ENCODE results near the gene ALKBH5. TPM values are rescaled to one million over a fixed set of nuclear protein-coding genes. Genes with fewer than 3 reads are reported as not detected.

Gene ALKBH5
- total and polyA plus RNA-seq, 2 experiments from 2014 or later: 56.6 to 78.3 TPM

- no peaks in the 10 kb centered on the region for H3K27me3 ChIP-seq
- H3K9me2 ChIP-seq (replicated peaks; ENCODE audit: insufficient read depth): no peaks in the 10 kb centered on the region
- no peaks in the 10 kb centered on the region for H3K9me3 ChIP-seq (ENCODE audit: low read depth)
- no peak for DNase-seq (ENCODE audit: low spot score)
- no peaks in the 10 kb centered on the region for H3K36me3 ChIP-seq (replicated peaks; ENCODE audit: insufficient read depth, low read depth)
- TF ChIP-seq EZH2 (IDR thresholded peaks at IDR 0.05; ENCODE audit: borderline replicate concordance): no peak
- TF ChIP-seq, protein P1, sequence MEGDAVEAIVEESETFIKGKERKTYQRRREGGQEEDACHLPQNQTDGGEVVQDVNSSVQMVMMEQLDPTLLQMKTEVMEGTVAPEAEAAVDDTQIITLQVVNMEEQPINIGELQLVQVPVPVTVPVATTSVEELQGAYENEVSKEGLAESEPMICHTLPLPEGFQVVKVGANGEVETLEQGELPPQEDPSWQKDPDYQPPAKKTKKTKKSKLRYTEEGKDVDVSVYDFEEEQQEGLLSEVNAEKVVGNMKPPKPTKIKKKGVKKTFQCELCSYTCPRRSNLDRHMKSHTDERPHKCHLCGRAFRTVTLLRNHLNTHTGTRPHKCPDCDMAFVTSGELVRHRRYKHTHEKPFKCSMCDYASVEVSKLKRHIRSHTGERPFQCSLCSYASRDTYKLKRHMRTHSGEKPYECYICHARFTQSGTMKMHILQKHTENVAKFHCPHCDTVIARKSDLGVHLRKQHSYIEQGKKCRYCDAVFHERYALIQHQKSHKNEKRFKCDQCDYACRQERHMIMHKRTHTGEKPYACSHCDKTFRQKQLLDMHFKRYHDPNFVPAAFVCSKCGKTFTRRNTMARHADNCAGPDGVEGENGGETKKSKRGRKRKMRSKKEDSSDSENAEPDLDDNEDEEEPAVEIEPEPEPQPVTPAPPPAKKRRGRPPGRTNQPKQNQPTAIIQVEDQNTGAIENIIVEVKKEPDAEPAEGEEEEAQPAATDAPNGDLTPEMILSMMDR (IDR thresholded peaks at IDR 0.05; ENCODE audit: poor library complexity): no peak
- 96% methylated on average over 14 of the region's 14 CpGs for WGBS (ENCODE audit: low lambda C conversion rate, missing lambda C conversion rate)
- H3K79me2 ChIP-seq: peaks cover 4% of the 10 kb centered on the region
- H2AFZ ChIP-seq: no peak overlapping the region
- no peaks in the 10 kb centered on the region for H3K4me1 ChIP-seq (ENCODE audit: insufficient read depth)
- peaks cover 11% of the 10 kb centered on the region for H4K20me1 ChIP-seq (ENCODE audit: insufficient read depth, poor library complexity, severe bottlenecking)
- H3K4me3 ChIP-seq: no peak overlapping the region
- no peak overlapping the region for H3K27ac ChIP-seq
- no peak overlapping the region for H3K4me2 ChIP-seq
Measured at GRCh38 chr17:18235743-18236256, 52.2 kb downstream of the ALKBH5 start.

DNA sequence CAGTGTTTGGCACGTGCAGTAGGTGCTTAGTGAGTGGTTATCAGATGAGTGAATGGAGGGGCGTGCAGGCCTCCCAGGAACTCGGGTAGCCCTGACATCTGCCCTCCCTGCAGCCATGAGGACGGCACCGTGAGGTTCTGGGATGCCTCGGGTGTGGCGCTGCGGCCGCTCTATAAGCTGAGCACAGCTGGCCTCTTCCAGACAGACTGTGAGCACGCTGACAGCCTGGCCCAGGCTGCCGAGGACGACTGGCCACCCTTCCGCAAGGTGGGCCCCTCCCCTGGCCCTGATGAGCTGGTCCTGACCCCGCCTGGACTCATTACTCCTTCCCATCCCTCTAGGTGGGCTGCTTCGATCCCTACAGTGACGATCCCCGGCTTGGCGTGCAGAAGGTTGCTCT is 52.9 kb downstream of the ALKBH5 start:
- H3K9me3 ChIP-seq (ENCODE audit: low read depth): no peaks in the 10 kb centered on the region
- 93% methylated on average over 18 of the region's 18 CpGs for WGBS (ENCODE audit: low lambda C conversion rate, missing lambda C conversion rate)
- no peaks in the 10 kb centered on the region for H3K27me3 ChIP-seq
- H3K79me2 ChIP-seq: peaks cover 4% of the 10 kb centered on the region
- H3K4me2 ChIP-seq: no peak overlapping the region
- no peaks in the 10 kb centered on the region for H3K4me1 ChIP-seq (ENCODE audit: insufficient read depth)
- no peak overlapping the region for H3K27ac ChIP-seq
- TF ChIP-seq, protein P1 (IDR thresholded peaks at IDR 0.05; ENCODE audit: poor library complexity): no peak
- TF ChIP-seq EZH2phosphoT487 (IDR thresholded peaks at IDR 0.05; ENCODE audit: low read depth, severe bottlenecking, unreplicated experiment) (no peak), EZH2 (IDR thresholded peaks at IDR 0.05; ENCODE audit: borderline replicate concordance) (no peak)
- H3K36me3 ChIP-seq (replicated peaks; ENCODE audit: insufficient read depth, low read depth): no peaks in the 10 kb centered on the region
- peaks cover 6% of the 10 kb centered on the region for H4K20me1 ChIP-seq (ENCODE audit: insufficient read depth, poor library complexity, severe bottlenecking)
- H2AFZ ChIP-seq: no peak overlapping the region
- no peak overlapping the region for H3K4me3 ChIP-seq
- H3K9me2 ChIP-seq (replicated peaks; ENCODE audit: insufficient read depth): no peaks in the 10 kb centered on the region
- no peak for DNase-seq (ENCODE audit: low spot score)

DNA sequence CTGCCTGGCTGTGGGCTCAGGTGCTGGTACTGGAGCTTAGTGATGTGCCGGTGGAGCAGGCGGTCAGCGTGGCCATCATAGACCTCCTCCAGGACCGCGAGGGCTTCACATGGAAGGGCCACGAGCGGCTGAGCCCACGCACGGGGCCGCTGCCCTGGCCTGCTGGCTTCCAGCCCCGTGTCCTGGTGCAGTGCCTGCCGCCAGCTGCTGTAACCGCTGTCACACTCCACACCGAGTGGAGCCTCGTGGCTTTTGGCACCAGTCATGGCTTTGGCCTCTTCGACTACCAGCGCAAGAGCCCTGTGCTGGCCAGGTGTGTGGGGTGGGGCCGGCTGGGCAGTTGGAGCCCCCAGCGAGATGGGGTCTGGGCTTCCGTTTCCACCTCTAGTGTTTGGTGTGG is 53.8 kb downstream of the ALKBH5 start:
- no peak overlapping the region for H3K27ac ChIP-seq
- no peaks in the 10 kb centered on the region for H3K9me3 ChIP-seq (ENCODE audit: low read depth)
- H3K4me3 ChIP-seq: no peak overlapping the region
- no peaks in the 10 kb centered on the region for H3K27me3 ChIP-seq
- H4K20me1 ChIP-seq (ENCODE audit: insufficient read depth, poor library complexity, severe bottlenecking): no peaks in the 10 kb centered on the region
- H3K4me2 ChIP-seq: no peak overlapping the region
- no peaks in the 10 kb centered on the region for H3K79me2 ChIP-seq
- H3K4me1 ChIP-seq (ENCODE audit: insufficient read depth): no peaks in the 10 kb centered on the region
- 98% methylated on average over 19 of the region's 20 CpGs for WGBS (ENCODE audit: low lambda C conversion rate, missing lambda C conversion rate)
- H3K36me3 ChIP-seq (replicated peaks; ENCODE audit: insufficient read depth, low read depth): no peaks in the 10 kb centered on the region
- TF ChIP-seq EZH2 (IDR thresholded peaks at IDR 0.05; ENCODE audit: borderline replicate concordance) (no peak), EZH2phosphoT487 (IDR thresholded peaks at IDR 0.05; ENCODE audit: low read depth, severe bottlenecking, unreplicated experiment) (no peak)
- TF ChIP-seq, protein P1 (IDR thresholded peaks at IDR 0.05; ENCODE audit: poor library complexity): no peak
- no peak overlapping the region for H2AFZ ChIP-seq
- no peaks in the 10 kb centered on the region for H3K9me2 ChIP-seq (replicated peaks; ENCODE audit: insufficient read depth)
- no peak for DNase-seq (ENCODE audit: low spot score)

DNA sequence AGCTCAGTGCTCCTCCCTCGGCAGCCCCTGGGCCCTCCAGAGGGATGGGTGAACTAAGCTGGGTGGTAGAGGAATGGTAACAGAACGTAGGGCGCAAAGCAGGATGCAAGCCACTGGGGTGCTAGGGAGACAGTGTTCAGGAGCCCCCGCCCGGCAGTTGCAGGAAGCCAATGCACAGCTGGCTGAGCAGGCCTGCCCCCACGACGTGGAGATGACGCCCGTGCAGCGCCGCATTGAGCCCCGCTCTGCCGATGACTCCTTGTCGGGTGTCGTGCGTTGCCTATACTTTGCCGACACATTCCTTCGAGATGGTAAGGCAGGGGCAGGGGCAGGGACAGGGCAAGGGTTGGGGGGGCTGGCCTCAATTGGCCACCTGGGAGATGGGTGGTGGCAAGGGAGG is 54.7 kb downstream of the ALKBH5 start:
- Histone ChIP-seq H3K36me3 (replicated peaks; ENCODE audit: insufficient read depth, low read depth) (no peaks in the 10 kb centered on the region), H3K27me3 (no peaks in the 10 kb centered on the region), H3K4me1 (ENCODE audit: insufficient read depth) (no peaks in the 10 kb centered on the region), H3K4me3 (no peak overlapping the region), H3K9me2 (replicated peaks; ENCODE audit: insufficient read depth) (no peaks in the 10 kb centered on the region), H3K9me3 (ENCODE audit: low read depth) (no peaks in the 10 kb centered on the region), H4K20me1 (ENCODE audit: insufficient read depth, poor library complexity, severe bottlenecking) (no peaks in the 10 kb centered on the region), H3K4me2 (no peak overlapping the region), H2AFZ (no peak overlapping the region), H3K27ac (no peak overlapping the region), H3K79me2 (no peaks in the 10 kb centered on the region)
- no peak for TF ChIP-seq EZH2phosphoT487 (IDR thresholded peaks at IDR 0.05; ENCODE audit: low read depth, severe bottlenecking, unreplicated experiment)
- TF ChIP-seq EZH2 (IDR thresholded peaks at IDR 0.05; ENCODE audit: borderline replicate concordance): no peak
- TF ChIP-seq, protein P1 (IDR thresholded peaks at IDR 0.05; ENCODE audit: poor library complexity): no peak
- no peak for DNase-seq (ENCODE audit: low spot score)
- 96% methylated on average over 18 of the region's 18 CpGs for WGBS (ENCODE audit: low lambda C conversion rate, missing lambda C conversion rate)
